GM21619 (cell line): ENCODE data around the gene KCNG4.

ENCODE experiments used
- ATAC-seq: cut with Tn5 transposase; IDR thresholded peaks from one replicate; pipeline ENCODE4 v1.9.1; 2021; ENCODE audit not compliant: unreplicated experiment

Gene KCNG4

GRCh38 chr16:84239909-84240308, at the start of gene KCNG4:
KCNG4 (minus strand) TSS chr16:84240012; CDS start chr16:84237485, 2,527 bp downstream.
- ATAC-seq = no peak

DNA sequence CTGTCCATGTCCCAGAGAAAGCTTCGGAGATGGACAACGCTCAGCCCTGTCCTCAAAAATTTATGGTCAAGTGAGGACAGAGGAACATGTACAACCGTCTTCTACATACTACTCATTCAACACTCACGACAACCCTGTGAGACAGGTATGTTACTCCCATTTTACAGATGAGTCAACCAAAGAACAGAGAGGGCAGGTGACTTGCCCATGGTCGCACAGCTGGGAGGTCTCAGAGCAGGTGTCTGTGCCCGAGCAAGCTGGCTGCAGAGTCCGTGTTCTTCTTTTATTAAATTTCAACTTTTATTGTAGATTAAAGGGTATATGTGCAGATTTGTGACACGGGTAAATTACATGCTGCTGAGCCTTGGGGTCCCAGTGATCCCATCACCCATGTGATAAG, 49.1 kb upstream of the KCNG4 start:
- no peak for ATAC-seq

- ATAC-seq = no peak
Measured at GRCh38 chr16:84286578-84287240, 46.9 kb upstream of the KCNG4 start.

GRCh38 chr16:84284154-84284722, 44.4 kb upstream of the KCNG4 start:
- ATAC-seq = no peak

DNA sequence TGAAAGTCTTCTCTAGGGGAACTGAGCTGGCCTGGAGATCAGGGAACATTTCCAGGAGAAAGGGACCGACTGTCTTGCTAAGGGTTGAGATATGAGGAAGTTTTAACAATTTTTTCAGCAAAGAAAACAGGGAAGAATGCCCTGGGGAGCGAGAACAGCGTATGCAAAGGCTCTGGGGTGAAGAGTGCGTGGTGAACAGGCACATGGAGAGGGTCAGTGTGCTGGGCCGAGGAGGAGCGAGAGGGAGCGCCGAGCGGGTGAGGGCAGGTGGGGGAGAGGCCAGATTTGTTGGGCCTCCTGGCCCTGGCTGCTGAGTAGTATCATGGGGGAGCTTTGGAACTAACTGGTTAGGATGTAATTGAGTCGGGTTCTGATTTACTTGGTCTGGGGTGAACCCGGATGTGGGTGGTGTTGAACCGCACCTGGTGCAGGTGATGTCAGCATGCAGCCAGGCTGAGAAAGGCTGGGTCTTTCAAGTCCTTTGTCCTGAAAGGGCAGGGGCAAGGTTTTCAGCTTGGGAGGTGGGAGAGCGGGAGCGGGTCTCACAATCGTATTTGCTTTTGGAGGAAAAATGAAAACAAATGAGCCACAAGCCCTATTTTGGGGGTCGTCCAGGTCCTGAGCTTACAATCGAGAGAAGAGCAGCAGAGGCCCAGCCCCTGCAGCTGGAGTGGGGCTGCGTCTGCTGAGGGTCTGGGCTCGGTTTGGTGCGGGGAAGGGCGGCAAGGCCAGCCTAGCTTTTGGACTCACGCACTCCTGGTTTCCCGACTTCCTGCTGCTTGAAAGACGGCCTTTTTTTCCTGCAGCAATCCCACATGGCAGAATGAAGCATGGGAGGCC, 43.7 kb upstream of the KCNG4 start:
- ATAC-seq = no peak

DNA sequence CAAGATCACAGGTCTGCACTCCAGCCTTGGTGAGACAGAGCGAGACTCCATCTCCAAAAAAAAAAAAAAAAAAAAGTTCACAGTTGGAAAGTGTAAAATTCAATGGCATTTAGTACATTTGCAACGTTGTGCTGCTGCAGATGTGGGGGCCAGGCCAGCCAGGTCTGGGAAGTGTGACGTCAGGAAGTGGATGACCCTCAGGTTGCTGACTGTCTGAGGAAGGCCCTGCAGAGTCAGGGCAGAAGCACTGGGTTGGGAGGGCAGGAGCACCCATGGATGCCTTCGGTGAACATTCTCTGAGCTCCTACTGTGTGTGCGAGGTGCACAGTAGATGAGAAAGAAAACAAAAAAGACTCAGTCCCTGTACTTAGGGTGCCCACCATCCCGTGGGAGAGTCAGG, 42.7 kb upstream of the KCNG4 start:
- no peak for ATAC-seq

GRCh38 chr16:84281074-84281473, 41.3 kb upstream of the KCNG4 start:
- ATAC-seq = no peak

GRCh38 chr16:84279881-84280280, 40.1 kb upstream of the KCNG4 start:
- ATAC-seq = no peak

- ATAC-seq = no peak
Measured at GRCh38 chr16:84278968-84279367, 39.2 kb upstream of the KCNG4 start.

- ATAC-seq = no peak
Measured at GRCh38 chr16:84278333-84278732, 38.5 kb upstream of the KCNG4 start.

DNA sequence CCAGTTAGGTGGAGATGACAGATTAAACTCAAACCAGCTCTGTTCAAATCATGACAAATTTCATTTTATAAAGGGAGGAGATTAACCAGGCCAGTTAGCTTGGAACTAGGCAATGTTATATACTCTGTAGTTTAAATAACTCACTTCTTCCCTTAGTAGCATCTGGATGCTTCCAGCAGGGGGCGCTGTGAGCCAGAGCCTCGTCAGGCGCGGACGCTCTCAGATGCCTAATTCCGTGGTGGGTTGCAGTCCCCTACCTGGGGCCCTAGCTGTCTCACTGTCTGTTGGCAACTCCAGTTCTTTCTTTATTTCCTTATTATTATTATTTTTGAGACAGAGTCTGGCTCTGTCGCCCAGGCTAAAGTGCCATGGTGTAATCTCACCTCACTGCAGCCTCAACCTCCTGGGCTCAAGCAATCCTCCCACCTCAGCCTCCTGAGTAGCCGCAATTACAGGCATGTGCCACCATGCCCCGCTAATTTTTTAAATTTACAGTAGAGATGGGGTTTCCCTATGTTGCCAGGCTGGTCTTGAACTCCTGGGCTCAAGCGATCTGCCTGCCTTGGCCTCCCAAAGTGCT, 37.5 kb upstream of the KCNG4 start:
- ATAC-seq = no peak

GRCh38 chr16:84275585-84276151, 35.9 kb upstream of the KCNG4 start:
- no peak for ATAC-seq

GRCh38 chr16:84274515-84274914, 34.7 kb upstream of the KCNG4 start:
- ATAC-seq = no peak

DNA sequence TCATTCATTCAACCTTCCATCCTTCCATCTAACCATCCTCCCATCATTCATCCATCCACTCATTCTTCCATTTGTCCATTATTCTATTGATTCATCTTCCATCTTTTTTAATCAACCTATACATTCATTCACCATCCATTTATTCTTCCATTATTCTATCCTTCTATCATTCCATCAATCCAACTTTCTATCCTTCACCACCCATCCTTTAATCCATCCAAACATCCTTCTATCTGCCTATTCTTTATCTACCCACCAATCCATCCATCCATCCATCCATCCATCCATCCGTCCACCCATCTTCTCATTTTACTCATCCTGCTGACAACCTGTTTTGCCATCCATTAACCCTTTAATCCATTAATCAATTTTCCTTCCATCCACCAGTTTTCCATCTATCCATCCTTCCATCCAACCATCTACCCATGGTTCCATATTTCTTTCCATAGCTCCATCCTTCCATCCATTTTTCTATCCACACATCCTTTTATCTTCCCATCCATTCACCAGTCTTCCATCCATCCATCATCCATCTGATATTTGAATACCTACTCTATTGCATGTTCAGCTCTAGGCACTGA, 33.0 kb upstream of the KCNG4 start:
- ATAC-seq = no peak

GRCh38 chr16:84271866-84272265, 32.1 kb upstream of the KCNG4 start:
- ATAC-seq = no peak

DNA sequence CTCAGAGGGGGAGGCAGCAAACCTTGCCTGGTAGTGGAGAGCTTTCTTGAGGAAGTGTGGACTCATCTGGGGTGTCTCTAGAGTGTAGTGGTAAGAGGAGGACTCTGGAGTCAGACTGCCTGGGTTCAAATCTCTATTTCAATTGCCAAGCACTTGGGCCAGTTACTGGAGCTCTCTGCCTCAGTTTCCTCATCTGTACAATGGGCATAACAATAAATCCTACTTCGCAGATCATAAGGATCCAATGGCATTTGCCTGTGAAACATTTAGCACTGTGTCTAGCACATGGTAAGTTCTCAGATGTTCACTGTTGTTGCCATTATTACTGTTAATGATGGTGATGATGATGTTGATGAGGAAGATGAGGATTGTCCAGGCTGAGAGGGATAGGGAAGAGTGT, 31.2 kb upstream of the KCNG4 start:
- ATAC-seq = no peak

- no peak for ATAC-seq
Measured at GRCh38 chr16:84270531-84270930, 30.7 kb upstream of the KCNG4 start.

DNA sequence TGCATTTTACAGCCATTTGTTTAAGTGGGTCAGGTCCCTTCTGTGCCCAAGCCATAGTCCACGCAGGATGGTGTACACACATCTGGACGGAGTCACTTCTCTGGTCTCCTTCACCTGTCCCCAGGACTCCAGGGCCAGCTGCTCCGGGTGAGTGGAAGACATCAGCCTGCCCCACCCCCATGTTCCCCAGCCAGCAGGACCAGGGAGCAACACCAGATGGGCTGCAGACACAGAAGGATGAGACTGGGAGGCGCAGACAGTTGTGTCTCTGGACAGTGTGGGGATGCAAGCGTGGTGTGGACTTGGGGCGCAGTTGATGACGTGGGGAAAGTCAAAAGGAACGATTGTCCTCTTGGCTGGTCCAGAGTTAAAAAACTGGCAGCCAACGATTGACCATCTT, 30.3 kb upstream of the KCNG4 start:
- ATAC-seq = no peak

- no peak for ATAC-seq
Measured at GRCh38 chr16:84268291-84269040, 28.7 kb upstream of the KCNG4 start.

- ATAC-seq = no peak
Measured at GRCh38 chr16:84267380-84267779, 27.6 kb upstream of the KCNG4 start.
